Lower lobe of right lung (tissue), 2 donors: ENCODE measurements around the gene ALOXE3. TPM values are rescaled to one million over a fixed set of nuclear protein-coding genes. Genes with fewer than 3 reads are reported as not detected.

Source experiments
- ATAC-seq, 2 donors: fragments of 200-7000 bp; cut with Tn5 transposase; one replicate each; pipeline ENCODE4 v1.9.1; 2020 to 2022; ENCODE audit warnings: mild to moderate bottlenecking in 2 of 2, moderate library complexity in 2 of 2
- DNase-seq: peaks from one replicate; pipeline ENCODE4 v3.0.0-alpha.2; 2020
- H3K27ac ChIP-seq: fragments of 200-600 bp; one replicate; pipeline ENCODE4 v1.8.0; 2022
- H3K27me3 ChIP-seq: fragments of 200-600 bp; one replicate; pipeline ENCODE4 v1.8.0; 2022; ENCODE audit warnings: low read depth
- H3K36me3 ChIP-seq: fragments of 200-600 bp; one replicate; pipeline ENCODE4 v1.8.0; 2022; ENCODE audit warnings: mild to moderate bottlenecking
- H3K4me1 ChIP-seq: fragments of 200-600 bp; one replicate; pipeline ENCODE4 v1.8.0; 2022
- H3K4me3 ChIP-seq: fragments of 200-600 bp; one replicate; pipeline ENCODE4 v1.8.0; 2022; ENCODE audit warnings: mild to moderate bottlenecking
- H3K9me3 ChIP-seq: fragments of 200-600 bp; one replicate; pipeline ENCODE4 v1.8.0; 2022
- intact Hi-C: fragments of 100-400 bp; cut with DNase I; formaldehyde crosslinking; loops from one replicate; pipeline ENCODE4 v1.11.0; 2022
- total RNA-seq: library from RNA; stranded (reverse); fragmentation: NEBNext Ultra II Directional; extraction: Animal tissue kit (Norgen Biotek cat#: 25700); gene quantifications from one replicate; pipeline ENCODE4 v1.2.1, GENCODE V29; 2021
- TF ChIP-seq, protein P1 (sequence below): fragments of 200-600 bp; IDR thresholded peaks from one replicate; pipeline ENCODE4 v1.8.0; 2022; ENCODE audit warnings: antibody characterized with exemption, mild to moderate bottlenecking
- donor health status: DM: no; HTN: yes; CAD: no; lungs with severe emphysema.

The ALOXE3 gene
- total RNA-seq, 1 donor from 2014 or later: not detected

DNA sequence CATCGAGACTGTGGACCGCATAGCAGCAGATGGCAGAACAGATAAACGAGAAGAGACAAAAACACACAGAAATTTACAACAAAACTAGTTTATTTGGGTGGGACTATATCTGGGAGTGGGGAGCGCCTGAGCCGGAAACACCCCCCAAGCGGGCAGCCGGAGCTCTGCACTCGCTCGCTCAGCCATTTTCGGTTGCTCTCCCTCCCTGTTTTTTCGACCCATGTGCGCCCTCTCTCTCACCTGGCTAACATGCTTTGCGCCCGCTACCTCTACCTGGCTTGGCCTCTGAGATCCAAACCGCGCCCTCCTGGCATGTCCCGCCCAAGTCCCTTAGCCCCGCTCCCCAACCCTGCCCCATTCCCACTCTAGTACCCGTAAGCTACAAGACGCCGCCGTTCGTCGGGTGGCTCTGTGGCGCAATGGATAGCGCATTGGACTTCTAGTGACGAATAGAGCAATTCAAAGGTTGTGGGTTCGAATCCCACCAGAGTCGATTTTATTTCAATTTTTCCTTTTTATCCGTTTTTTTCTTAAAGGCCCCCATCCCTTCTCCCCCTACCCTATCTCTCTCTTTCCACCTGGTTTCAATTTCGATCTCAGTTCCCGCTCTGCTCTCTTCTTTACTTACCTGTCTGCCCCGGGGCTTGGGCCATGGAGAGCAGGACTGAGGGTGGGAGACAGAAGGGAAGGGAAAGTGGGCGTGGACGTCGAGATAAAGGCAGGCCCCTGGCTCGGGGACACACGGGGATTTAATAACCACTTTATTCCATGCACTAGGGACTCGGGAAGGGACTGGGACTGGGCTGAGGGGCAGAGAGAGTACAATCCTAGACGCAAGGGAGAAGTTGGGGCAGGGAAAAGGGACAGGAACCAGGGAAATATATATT, 2.4 kb upstream of the ALOXE3 start:
- H3K27me3 ChIP-seq: peaks cover 65% of the 10 kb centered on the region
- no peaks in the 10 kb centered on the region for H3K36me3 ChIP-seq
- TF ChIP-seq, protein P1, sequence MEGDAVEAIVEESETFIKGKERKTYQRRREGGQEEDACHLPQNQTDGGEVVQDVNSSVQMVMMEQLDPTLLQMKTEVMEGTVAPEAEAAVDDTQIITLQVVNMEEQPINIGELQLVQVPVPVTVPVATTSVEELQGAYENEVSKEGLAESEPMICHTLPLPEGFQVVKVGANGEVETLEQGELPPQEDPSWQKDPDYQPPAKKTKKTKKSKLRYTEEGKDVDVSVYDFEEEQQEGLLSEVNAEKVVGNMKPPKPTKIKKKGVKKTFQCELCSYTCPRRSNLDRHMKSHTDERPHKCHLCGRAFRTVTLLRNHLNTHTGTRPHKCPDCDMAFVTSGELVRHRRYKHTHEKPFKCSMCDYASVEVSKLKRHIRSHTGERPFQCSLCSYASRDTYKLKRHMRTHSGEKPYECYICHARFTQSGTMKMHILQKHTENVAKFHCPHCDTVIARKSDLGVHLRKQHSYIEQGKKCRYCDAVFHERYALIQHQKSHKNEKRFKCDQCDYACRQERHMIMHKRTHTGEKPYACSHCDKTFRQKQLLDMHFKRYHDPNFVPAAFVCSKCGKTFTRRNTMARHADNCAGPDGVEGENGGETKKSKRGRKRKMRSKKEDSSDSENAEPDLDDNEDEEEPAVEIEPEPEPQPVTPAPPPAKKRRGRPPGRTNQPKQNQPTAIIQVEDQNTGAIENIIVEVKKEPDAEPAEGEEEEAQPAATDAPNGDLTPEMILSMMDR: peak; percentile 37
- peak; percentile 77 for DNase-seq
- H3K27ac ChIP-seq: peak overlapping the region; percentile 75
- H3K9me3 ChIP-seq: no peaks in the 10 kb centered on the region
- peak overlapping the region; percentile 74 for H3K4me3 ChIP-seq
- peak; percentile 7 to 32 for ATAC-seq
- H3K4me1 ChIP-seq: peaks cover 79% of the 10 kb centered on the region
- intact Hi-C loops: no loop called here

DNA sequence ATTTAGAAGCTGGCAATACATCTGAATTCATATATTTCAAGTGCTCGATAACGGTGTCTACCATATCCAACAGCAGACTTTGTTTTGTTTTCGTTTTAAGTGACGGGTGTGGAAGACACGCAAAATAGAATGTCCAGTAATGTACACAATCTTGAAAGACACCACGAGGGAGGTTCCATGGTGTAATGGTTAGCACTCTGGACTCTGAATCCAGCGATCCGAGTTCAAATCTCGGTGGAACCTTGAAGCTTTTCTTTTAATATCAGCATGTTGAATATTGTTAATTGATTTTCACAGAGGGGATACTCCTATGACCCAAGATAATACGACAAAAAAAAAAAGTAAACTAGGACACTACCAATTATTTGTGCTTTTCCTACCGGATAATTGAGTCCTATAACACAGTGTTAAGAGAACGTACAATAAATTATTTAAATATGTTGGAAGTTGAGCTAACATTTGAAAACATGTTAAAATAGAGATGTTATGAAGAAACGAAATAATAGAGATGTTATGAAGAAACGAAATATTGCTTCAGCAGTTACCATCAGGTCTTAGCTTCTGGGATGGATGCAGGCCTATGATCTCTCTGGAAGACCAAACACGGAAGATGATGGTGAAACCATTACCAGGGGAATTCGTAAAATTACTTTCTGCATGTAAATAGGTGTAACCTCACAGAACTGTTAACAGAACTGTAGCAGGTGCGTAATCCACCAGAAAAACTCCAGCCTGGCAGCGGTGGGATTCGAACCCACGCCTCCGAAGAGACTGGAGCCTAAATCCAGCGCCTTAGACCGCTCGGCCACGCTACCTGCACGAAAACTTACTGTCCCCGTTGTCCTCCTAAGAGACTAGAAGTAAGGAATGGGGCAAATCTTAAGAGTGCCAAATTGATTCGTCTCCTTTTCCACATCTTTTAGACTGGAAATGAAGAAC, 1.5 kb upstream of the ALOXE3 start:
- peak overlapping the region; percentile 74 for H3K4me3 ChIP-seq
- DNase-seq: peak; percentile 83
- ATAC-seq: peak; percentile 73 to 76
- intact Hi-C loops: no loop called here
- peaks cover 70% of the 10 kb centered on the region for H3K4me1 ChIP-seq
- no peaks in the 10 kb centered on the region for H3K9me3 ChIP-seq
- peak overlapping the region; percentile 75 for H3K27ac ChIP-seq
- peaks cover 70% of the 10 kb centered on the region for H3K27me3 ChIP-seq
- no peaks in the 10 kb centered on the region for H3K36me3 ChIP-seq
- TF ChIP-seq, protein P1: no peak

GRCh38 chr17:8118769-8119580, 661 bp upstream of the ALOXE3 start:
- TF ChIP-seq, protein P1: peak; percentile 88
- DNase-seq: peak; percentile 94
- peaks cover 68% of the 10 kb centered on the region for H3K27me3 ChIP-seq
- ATAC-seq: peak; percentile 83 to 90
- no peaks in the 10 kb centered on the region for H3K9me3 ChIP-seq
- H3K4me1 ChIP-seq: peaks cover 61% of the 10 kb centered on the region
- intact Hi-C loops: no loop called here
- peak overlapping the region; percentile 74 for H3K4me3 ChIP-seq
- peak overlapping the region; percentile 75 for H3K27ac ChIP-seq
- no peaks in the 10 kb centered on the region for H3K36me3 ChIP-seq

DNA sequence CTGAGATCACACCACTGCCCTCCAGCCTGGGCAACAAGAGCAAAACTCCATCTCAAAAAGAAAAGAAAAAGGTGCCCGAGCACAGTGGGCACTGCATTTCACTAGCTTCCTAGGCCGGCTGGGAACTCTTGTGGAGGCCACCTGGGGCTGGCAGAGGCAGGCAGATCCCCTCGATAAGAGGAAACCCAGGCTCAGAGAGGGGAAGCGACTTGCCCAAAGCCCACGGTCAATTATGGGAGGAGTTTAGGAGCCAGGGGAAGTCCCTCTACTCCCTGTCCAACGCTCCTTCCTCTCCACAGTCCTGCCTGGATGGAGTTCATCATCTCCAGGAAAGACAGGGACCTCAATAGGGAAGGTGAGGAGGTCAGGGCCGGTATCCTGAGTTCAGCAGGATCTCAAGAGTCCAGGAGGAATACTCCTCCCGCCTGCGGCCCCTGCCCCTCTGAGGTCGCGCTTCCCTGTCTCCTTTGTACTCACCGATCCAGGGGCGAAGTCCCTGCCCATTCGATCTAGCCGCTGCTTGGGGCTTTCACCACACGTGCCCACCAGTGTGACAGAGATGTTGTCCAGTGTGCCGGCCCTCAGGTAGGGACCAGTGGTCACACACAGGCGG, 841 bp downstream of the ALOXE3 start:
- ATAC-seq (no peak), DNase-seq (peak; percentile 50)
- TF ChIP-seq, protein P1: no peak
- Histone ChIP-seq H3K27ac (no peak overlapping the region), H3K27me3 (peaks cover 68% of the 10 kb centered on the region), H3K4me3 (peak overlapping the region; percentile 74), H3K9me3 (no peaks in the 10 kb centered on the region), H3K4me1 (peaks cover 46% of the 10 kb centered on the region), H3K36me3 (no peaks in the 10 kb centered on the region)
- intact Hi-C loops: no loop called here
